Smooth muscle cell (in vitro differentiated cells): Measurements from ENCODE around the gene XPA. TPM values are rescaled to one million over a fixed set of nuclear protein-coding genes. Genes with fewer than 3 reads are reported as not detected.

Experiments
- polyA plus RNA-seq: library from polyadenylated mRNA; unstranded; fragments of >200 nt; fragmentation: Nextera tagmentation; extraction: Ambion mirVana; gene quantifications from 2 replicates; pipeline ENCODE4 v1.2.1, GENCODE V29; 2016
- total RNA-seq: library from RNA; depleted of rRNA; stranded (reverse); fragments of >200 nt; gene quantifications from 2 replicates; pipeline ENCODE4 v1.2.3, GENCODE V29; 2014

Gene XPA
- total and polyA plus RNA-seq, 2 experiments from 2014 or later, result 7.5 to 9.7 TPM

Other genes with a start within 250 kb of the XPA start
- 0.09 and 0.18 TPM in 2 replicates for gene TMOD1, start 195.7 kb downstream of the XPA start, total RNA-seq
- gene TMOD1, start 195.7 kb downstream of the XPA start, polyA plus RNA-seq, result 0.19 and 0.22 TPM in 2 replicates
- gene TSTD2, start 64.0 kb downstream of the XPA start, total RNA-seq, result 22.6 and 23.5 TPM in 2 replicates
- gene TSTD2, start 64.0 kb downstream of the XPA start, polyA plus RNA-seq, result 8.5 and 9.3 TPM in 2 replicates
- gene NCBP1, start 63.5 kb downstream of the XPA start, total RNA-seq, result 29.5 and 33.4 TPM in 2 replicates
- 21.2 and 22.7 TPM in 2 replicates for gene NCBP1, start 63.5 kb downstream of the XPA start, polyA plus RNA-seq
- gene FOXE1, start 155.9 kb upstream of the XPA start, total RNA-seq, result not detected in 2 replicates
- not detected in 2 replicates for gene FOXE1, start 155.9 kb upstream of the XPA start, polyA plus RNA-seq
- 8.1 and 17.9 TPM in 2 replicates for gene TRMO, start 225.2 kb upstream of the XPA start, total RNA-seq
- gene TRMO, start 225.2 kb upstream of the XPA start, polyA plus RNA-seq, result 5.5 and 5.8 TPM in 2 replicates
- gene HEMGN, start 240.8 kb upstream of the XPA start, total RNA-seq, result not detected in 2 replicates
- not detected in 2 replicates for gene HEMGN, start 240.8 kb upstream of the XPA start, polyA plus RNA-seq